Hepatic stellate cell (primary cell): ENCODE data around the gene GJB1.
A peak's percentile ranks its signal among the peaks of the same experiment; 100 is the strongest.
"Not testable (repeated sequence)": the region's sequence is repeated elsewhere in the genome, so short reads cannot be mapped to it uniquely, and the experiment has no call there.

ENCODE experiments used
- DNase-seq: peaks from one replicate; pipeline ENCODE4 v3.0.0; 2011; ENCODE audit warnings: low spot score

Gene GJB1

GRCh38 chrX:71222929-71223328 is at the start of gene GJB1:
Gene GJB1 (plus strand): TSS chrX:71223224. CDS start chrX:71223708, 484 bp downstream.
- no peak for DNase-seq

DNA sequence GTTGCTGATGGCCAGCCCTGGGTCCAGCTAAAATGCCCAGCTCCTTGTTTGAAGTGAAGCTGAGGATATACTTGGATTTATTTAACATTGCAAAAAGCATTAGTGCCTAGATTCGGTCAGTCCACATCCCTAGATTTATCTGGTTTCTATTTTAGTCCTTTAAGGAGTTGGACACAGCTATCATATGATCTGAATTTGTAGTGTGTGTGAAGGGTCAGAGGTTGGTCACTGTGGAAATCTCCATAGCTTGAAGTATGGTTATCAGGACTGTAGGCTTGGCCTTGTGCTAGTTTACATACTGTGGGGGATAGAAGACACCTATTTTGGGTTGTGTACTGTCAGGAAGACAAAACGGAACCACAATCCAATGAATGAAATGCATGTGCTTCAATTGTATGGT is 49.6 kb upstream of the GJB1 start:
- no peak for DNase-seq

- DNase-seq, result no peak
These were observed 48.2 kb upstream of the GJB1 start for GRCh38 chrX:71174795-71175194.

- no peak for DNase-seq
These were observed 47.5 kb upstream of the GJB1 start for GRCh38 chrX:71175531-71175930.

GRCh38 chrX:71177327-71177726 is 45.7 kb upstream of the GJB1 start:
- no peak for DNase-seq

DNA sequence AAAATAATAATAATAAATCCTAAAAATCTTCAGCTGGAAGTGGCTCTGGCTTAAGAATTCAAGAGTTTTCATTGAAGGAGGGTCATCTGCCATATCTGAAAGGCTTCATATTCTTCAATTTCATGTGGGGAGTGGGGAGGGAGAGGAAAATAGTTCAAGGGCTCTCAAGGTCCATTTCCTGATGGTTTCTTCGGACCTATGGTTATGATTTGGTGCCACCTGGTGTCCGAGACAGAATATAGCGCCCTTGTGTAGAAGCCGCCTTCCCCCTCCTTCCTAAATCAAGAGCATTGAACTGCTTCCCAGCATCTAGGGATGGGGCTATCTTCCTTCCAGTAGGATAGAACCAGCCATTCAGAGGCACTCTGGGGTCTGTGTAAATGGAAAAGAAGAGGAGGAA is 44.1 kb upstream of the GJB1 start:
- peak; percentile 45 for DNase-seq

DNA sequence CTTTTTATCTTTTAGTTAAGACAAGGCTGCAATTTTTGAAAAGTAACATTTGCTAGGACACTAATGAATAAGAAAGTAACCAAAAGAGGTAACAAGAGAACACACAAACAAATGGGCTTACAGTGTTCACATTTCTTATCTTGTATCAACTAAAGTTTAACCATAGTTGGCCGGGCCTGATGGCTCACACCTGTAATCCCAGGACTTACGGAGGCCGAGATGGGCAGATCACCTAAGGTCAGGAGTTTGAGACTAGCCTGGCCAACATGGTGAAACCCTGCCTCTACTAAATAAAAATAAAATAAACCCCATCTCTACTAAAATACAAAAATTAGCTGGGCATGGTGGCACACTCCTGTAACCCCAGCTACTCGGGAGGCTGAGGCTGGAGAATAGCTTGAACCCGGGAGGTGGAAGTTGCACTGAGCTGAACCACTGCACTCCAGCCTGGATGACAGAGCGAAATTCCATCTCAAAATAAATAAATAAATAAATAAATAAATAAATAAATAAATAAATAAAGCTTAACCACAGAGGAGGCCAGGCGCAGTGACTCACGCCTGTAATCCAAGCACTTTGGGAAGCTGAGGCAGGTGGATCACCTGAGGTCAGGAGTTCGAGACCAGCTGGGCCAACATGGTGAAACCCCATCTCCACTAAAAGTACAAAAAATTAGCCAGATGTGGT is 42.3 kb upstream of the GJB1 start:
- not testable (repeated sequence) for DNase-seq

DNA sequence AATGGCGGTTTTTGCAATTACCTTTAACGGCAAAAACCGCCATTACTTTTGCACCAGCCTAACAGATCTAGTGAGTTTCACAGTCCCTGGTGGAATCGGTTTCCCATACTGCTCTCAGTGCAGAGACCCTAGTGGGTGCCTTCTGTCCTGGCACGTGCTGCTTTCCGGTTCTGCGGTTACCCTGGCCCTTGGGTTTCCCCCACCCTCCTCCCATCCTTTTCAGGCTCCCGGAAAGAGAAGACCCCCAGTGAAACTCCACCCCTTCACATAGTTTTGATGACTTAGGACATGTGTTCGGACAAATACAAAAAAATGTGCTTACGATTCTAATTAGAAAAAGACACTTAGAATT is 41.5 kb upstream of the GJB1 start:
- no peak for DNase-seq

- DNase-seq, result peak; percentile 78
These were observed 40.9 kb upstream of the GJB1 start for GRCh38 chrX:71181910-71182799.

DNA sequence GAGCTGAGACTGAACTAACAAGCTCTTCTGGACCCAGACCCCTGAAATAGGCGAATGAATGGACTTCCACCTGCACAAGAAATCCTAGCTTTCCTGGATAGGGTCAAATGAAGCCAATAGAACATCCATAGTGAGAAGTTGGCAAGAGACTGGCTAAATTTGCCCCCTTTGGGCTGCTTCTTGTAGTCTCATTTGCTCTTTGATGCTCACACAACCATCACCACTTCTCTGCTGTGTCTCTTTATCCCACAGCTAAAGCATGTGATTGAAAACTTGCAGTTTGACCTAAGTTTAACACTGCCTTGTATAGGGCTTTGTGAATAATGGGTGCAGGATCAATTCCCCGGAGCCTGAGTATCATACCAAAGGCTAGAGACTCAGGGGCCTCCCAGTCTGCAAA is 40.2 kb upstream of the GJB1 start:
- DNase-seq, result no peak

DNA sequence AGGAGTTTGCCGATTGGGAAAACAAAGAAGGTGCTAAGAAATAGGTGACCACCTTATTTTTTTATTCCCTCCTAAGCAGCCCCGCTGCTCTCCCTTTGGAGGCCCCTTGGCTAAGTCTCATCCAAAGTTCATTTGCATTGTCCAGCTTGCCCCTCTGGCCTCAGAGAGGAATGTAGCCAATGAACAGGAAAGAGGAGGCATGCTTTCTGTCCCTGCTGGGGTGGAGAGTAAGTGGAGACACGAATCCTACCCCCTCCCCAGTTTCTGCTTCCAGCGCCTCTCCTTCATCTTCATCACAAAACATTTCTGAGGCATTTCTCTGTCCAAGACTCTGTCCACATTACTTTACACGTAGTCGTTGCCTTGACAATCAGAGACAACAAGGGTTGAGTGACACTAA is 39.7 kb upstream of the GJB1 start:
- DNase-seq, result no peak

DNA sequence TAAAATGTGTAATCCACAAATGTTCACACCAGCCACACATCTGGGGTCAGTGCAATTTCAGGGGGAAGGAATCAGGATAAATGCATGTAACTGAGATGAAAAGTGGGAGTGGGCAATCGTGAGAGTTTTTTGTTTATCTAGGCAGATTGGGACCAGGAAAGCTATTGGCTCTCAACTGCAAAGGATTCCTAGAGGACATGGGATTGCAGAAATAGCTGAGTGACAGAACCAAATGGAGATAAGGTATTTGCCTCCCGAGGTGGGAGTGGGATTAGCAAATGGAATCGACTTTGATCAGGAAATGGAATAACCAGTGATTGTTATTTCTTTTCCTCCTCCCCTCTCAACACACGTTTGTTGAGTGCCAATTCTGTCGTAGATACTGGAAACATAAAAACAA is 38.9 kb upstream of the GJB1 start:
- no peak for DNase-seq

GRCh38 chrX:71184803-71185495 is 38.1 kb upstream of the GJB1 start:
- DNase-seq, result no peak

DNA sequence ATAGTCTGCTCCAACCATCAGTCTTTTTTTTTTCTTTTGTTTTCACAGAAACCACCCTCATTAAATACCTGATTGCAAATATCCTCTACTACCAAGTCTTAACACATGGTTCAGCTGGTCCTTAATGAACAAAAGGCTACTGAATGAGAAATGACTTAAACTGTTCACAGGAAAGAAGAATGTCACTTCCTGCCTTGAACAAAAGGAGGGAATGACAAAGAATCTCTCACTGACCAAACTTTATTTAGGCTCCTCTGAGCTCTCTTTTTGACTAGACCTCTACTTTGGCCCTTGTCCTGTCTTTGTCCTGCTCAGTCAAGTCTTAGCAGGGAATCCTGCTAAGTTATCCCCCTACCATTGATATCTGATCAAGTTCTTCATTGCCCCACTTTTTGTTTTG is 31.8 kb upstream of the GJB1 start:
- DNase-seq, result no peak

- DNase-seq, result no peak
These were observed 26.9 kb upstream of the GJB1 start for GRCh38 chrX:71195964-71196649.

DNA sequence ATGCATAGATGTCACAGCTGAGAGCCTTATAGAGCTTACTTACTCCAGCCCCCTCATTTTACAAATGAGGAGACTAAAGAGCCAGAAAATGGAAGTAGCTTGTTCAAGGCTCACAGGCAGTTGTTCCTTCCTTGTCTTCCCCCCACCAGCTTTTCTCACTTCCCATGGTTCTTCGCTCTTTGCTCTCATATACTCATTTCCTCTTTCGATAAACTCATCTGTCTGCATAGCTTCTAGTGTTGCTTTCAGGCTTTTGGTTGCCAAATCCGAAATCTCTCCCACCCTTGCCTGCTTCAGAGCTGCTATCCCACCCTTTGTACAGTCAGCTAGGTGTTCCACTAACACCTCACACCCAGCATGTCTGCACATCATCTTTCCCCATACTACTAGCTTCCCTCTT is 25.0 kb upstream of the GJB1 start:
- DNase-seq, result no peak

DNA sequence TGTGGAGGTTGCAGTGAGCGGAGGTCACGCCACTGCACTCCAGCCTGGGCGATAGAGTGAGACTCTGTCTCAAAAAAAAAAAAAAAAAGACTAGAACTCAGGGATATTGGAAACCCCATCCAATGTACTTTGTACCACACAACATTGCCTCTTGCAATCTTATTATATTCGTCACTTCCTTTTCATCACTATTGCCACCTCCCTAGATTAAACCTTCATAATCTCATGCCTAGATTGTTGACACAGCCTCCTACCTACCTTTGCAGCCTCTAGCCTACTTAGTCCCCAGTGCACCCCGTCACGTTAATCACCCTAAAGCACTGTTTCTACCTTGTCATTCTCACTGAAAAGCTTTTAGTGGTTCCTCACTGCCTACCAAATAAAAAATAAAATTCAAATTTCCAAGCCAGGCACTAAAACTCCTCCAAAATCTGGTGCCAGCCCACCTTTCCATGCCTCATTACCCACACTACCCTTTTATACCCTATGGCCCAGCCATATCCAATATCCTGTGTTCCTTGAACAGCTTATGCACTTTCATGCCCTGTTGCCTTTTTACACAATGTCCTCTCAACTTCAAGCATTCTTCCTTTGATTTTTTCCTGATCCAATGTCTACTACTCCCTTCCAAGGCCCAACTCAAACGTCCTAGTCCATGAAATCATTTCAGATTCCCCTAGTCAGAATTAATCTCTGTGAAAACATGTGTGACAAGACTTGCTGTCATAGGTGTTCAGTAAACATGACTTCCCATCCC is 23.6 kb upstream of the GJB1 start:
- DNase-seq, result no peak

DNA sequence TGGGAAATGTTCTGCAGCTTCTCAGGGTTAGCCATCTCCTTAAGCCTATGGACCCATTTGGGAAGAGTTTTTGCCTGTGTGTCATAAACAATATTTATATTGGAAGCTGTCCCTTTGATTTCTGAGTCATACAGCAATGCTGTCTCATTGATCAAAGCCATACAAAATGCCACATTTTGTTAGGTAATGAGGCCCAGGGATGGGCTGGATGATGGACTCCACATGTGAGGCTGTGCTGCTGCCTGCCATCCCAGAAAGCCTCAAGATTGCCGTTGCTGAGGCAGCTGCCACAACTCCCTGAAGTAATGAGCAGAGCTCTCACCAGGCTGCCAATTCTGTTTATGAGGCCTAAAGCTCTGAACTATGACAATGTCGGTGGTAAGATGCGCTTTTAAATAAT is 12.2 kb upstream of the GJB1 start:
- no peak for DNase-seq

DNA sequence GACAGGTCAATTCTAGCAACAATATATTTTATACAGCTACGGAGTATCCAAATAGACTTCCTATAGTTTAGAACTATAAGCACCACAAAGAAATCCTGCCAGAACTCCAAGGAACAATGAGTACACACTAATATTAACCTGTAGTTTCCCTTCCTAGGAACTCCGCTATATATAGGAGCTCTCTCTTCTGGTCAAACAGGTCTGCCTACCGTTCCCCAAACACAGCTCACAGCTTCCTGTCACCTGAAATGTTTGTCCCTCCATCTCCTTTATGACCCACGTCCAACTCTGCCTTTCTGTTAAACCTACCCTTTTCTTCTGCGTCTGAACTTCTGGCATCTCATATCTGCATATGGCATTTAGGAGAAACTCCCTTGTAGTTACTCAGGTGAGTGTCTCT is 10.5 kb upstream of the GJB1 start:
- no peak for DNase-seq

- no peak for DNase-seq
These were observed 8.9 kb upstream of the GJB1 start for GRCh38 chrX:71214152-71214551.

GRCh38 chrX:71214604-71215337 is 8.3 kb upstream of the GJB1 start:
- no peak for DNase-seq
